Activated CD8-positive, alpha-beta memory T cell treated with anti-CD3 and anti-CD28 coated beads for 1 hour (primary cell): ENCODE data around the gene PLPPR2.
"Not testable (repeated sequence)": the region's sequence is repeated elsewhere in the genome, so short reads cannot be mapped to it uniquely, and the experiment has no call there.

Experiments
- DNase-seq, 2 donors: peaks; one replicate each; pipeline ENCODE4 v3.0.0-alpha.2; 2020; ENCODE audit warnings: low read depth in 1 of 2; ENCODE audit errors: extremely low read depth in 1 of 2

Gene PLPPR2

DNA sequence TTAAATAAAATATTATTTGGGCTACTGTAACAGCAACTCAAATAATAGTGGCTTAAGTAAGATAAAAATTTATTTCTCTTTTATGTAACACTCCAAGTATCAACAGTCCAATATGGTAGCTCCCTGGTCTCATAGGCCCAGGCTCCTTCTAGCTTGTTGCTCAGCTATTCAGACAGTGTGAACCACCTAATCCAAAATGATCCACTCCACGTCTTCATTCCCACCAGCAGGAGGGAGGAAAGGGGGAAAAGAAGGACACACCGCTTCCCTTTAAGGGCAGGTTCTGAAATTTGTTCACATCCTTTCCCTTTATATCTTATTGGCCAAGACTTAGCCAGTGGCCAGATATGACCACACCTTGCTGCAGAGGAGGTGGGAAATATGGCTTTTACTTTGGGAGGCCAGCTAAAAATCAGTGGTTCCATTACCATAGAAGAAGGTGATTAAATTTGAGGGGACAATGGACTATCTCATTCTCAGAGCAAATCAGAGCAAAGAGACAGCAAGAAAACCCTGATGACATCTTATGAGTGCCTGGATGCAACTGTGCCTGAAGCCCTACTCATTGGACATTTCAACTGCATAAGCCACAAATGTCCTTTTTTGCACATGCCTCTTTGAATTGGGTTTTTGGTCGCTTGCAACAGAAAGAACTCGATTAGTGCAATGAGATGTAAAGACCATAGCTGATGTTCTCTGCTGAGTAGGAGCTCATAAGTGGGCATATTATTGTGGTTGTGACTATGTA is 35.9 kb downstream of the PLPPR2 start:
- no peak for DNase-seq

DNA sequence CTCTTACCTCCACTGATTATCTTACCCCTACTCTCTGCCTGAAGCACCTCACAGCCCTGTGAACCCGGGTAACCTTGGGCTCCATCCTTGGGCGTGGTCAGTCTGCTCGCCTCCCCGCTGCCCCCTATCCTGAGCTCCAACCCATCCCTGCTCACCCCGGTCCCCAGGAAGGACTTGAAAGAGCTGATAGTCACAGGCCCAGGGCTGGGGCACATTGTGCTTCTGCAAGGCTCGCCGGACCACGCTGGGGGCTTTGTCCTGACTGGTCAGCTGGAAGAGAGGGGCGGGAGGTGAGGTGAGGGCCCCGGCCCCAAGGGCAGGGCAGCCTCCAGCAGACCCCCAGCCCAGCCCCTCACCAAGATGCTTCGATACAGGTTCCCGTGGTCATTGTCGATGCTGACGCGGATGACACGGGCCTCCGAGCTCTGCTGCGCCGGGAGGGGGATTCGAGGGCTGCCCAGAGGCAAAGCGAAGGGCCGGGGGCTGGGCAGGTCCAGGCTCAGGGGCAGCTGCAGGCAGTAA is 41.9 kb downstream of the PLPPR2 start:
- no peak for DNase-seq

DNA sequence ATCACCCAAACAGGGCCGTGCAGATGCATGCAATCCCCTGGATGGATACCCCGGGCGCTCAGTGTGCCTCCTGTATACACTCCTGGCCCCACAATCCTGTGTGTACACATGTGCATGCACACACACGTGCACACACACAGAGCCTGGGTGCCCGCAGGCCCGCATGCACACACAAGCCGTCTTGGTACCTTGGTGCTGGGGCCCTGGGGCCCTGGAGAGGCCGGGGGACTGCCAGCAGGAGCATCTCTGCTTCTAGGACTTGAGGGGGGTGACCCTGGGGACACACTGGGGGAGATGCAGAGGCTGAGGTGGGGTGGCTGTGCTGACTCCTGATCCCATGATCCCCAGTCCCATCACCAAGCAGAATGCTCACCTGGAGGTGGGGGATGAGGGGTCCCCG is 44.4 kb downstream of the PLPPR2 start:
- no peak for DNase-seq

DNA sequence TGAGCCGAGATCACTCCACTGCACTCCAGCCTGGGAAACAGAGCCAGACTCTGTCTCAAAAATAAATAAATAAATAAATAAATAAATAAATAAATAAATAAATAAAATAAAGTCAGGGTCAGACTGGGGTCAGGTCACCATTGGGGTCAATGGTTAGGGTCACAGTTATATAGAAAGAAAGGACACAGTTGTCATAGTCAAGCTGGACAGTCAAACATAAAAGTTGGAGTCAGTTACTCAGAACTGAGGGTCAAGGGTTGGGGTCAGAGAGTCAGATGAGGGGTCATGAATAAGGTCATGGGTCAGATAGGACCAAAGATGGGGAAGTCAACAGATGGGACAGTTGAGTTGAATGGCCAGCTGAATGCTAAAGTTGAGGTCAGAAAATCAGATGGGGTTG is 45.6 kb downstream of the PLPPR2 start:
- DNase-seq: no peak

DNA sequence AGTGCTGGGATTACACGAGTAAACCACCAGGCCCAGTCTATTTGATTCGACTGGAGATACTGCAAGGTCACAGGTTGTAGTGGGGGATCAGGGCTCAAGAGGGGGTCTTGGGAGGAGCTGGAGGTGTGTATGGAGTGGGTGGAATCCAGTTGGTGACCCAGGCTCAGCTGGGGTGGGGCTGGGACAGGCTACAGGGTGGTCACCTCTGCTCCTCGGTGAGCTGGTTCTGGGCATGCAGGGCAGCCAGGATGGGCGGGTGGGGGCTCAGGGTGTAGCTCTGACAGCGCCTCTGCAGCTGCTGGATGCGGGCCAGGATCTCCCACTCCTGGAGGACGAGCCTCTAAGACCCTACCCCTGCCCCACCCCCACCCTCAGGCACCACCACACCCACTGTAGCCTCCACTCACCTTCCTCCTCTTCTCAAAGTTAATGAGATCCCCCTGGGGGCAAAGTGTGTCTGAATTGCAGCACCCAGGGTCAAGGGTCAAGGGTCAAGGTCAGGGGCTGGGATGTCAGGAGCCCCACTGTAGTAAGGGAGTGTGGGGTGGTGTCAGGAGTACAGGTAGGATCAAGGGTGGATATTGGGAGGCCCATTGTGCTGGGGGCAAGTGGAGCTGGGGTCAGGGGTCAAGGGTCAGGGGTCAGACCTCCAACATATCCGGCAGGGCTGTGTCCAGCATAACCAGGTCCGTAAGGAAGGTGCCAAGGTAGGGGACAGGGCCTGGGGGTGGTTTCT is 46.7 kb downstream of the PLPPR2 start:
- no peak for DNase-seq

DNA sequence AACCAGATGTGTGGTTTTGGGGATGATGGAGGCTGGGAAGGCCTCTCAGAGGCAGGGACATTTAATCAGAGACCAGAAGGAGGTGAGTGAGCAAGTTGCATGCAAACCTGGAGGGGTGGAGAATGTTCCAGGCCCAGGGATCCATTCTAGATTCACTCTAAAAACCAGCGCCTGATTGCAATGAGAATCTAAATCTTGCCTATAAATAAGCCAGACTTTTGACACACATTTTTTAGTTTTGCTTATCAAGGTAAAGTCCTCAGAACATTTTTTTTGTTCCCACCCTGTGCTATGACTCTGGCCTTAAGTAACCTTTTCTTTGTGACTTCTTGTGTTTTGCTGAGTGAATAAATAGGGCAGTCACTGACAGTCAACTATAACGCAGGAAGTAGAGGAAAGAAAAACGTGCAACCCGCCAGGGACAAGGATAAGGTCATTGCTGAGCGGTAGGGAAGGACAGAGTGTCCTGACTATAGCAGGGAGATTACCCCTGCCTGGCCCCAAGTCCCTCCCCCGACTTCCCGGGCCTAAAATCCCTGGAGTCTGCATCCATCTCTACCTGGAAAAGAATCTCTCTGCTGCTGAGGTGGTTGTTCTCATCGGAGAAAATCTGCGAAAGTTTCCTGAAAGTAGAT is 49.5 kb downstream of the PLPPR2 start:
- no peak for DNase-seq

DNA sequence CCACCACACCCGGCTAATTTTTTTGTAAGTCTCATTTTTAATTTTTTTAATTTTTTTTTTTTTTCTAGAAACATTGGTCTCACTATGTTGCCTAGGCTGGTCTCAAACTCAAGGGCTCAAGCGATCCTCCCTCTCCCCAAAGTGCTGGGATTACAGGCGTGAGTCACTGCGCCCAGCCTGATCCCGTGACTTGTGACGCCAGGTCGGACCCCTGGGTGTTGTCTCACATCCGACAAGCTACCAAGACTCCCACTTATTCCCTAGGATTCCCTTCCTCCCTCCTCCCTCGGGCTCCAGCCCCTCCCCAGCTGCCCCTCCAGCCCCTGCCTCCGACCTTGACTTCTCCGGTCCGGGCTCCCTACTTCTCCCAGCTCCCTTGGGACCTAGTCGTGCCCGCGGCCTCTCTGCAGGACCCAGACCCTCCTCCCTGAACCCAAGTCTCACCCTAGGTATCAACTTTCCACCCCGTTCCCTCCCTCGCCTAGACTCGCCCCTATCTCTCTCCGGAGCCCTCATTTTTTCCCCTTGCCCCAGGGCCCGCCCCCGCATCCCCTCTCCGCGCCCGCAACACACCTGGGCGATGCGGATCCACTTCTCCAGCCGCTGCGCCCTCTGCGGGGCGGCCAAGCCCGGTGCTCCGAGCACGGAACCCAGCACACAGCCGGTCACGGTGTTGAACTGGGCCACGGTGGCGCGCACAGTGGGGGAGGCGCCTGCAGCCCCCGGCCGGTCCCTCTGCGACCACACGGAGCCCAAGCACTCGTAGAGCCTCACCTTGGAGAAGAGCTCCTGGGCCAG is 50.8 kb downstream of the PLPPR2 start:
- no peak for DNase-seq

DNA sequence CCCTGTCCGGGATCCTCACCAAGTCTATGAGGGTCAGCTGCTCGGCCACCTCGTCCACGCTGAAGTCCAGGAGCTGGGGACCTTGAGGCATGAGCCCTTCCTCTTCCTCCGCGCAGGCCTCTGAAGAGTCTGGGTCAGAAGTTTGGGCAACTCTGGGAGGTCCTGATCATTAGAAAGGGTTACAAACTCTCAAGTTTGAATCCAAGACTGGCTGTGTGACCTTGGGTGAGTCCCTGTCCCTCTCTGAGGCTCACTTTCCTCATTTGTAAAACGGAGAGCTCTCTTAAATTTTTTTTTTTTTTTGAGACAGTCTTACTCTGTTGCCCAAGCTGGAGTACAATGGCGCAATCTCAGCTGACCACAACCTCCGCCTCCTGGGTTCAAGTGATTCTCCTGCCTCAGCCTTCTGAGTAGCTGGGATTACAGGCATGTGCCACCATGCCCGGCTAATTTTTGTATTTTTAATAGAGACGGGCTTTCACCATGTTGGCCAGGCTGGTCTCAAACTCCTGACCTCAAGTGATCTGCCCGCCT is 51.5 kb downstream of the PLPPR2 start:
- not testable (repeated sequence) for DNase-seq

DNA sequence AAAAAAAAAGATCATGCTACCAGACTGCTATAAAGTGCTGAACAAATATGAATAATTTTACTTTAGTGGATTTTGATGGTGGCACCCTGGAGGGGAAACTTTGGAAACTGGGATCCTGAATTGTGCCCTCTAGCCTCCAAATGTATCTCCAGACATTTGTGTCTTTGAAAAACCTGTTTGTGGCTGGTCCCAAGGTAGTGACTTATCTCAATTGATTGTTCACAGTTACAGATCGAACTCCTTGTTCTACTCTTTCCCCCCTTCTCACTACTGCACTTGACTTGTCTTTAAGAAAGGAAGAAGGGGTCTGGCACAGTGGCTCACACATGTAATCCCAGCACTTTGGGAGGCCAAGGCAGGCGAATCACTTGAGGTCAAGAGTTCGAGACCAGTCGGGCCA is 53.4 kb downstream of the PLPPR2 start:
- DNase-seq: no peak

DNA sequence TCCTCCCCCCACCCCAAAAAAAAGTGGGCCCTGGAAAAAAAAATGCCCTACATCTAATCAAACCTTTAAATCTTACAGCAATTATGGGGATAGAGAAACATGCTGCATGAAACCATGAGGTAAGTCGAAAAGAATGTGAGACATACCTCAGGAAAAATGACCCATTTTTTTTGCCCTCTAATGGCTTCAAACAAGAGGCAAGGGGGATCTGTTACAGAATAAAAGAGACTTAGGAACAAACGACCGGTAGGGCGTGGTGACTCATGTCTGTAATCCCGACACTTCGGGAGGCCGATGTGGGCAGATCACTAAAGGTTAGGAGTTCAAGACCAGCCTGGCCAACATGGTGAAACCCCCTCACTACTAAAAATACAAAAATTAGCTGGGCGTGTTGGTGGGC is 55.5 kb downstream of the PLPPR2 start:
- no peak for DNase-seq

DNA sequence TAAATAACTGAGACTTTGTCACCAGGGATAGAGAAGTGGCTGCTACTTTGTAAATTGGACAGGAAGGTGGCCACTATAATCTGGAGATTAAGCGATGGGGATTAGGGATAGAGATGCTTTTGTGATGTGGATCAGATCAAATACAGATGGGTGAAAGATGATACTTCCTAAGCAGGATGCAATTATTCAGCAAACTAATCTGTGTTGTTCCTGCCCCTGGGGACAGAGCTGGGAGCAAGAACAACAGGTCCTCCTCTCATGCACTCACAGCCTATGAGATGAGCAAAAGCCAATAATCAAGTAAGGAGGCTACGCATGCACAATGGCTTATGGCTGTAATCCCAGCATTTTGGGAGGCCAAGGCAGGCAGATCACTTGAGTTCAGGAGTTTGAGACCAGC is 59.3 kb downstream of the PLPPR2 start:
- DNase-seq: no peak
